Natural killer cell (primary cell): ENCODE data around the gene TMPRSS5. TPM values are rescaled to one million over a fixed set of nuclear protein-coding genes. Genes with fewer than 3 reads are reported as not detected.

Experiments
- ATAC-seq, 3 donors: fragments of 150-1000 bp in 2 of 3; fragments of 200-7000 bp in 1 of 3; cut with Tn5 transposase; 1 replicate in 1 of 3; 2 replicates in 2 of 3; pipeline ENCODE4 v1.10.0; 2021; ENCODE audit warnings: mild to moderate bottlenecking in 2 of 3, moderate library complexity in 2 of 3
- DNase-seq, 2 donors: peaks; one replicate each; pipeline versions ENCODE4 v3.0.0 to v3.0.0-alpha.2; 2013 to 2021; ENCODE audit warnings: mixed read lengths in 1 of 2
- H3K27ac ChIP-seq: one replicate; pipeline ENCODE4 v1.5.1; 2013; ENCODE audit warnings: mild to moderate bottlenecking, low read length
- H3K27me3 ChIP-seq: one replicate; pipeline ENCODE4 v1.6.1; 2013; ENCODE audit warnings: low read length; ENCODE audit not compliant: control insufficient read depth, insufficient read depth
- H3K36me3 ChIP-seq: one replicate; pipeline ENCODE4 v1.6.1; 2013; ENCODE audit warnings: low read length; ENCODE audit not compliant: control insufficient read depth, insufficient read depth
- H3K4me1 ChIP-seq: one replicate; pipeline ENCODE4 v1.6.1; 2013; ENCODE audit warnings: low read length; ENCODE audit not compliant: control insufficient read depth, insufficient read depth
- H3K4me3 ChIP-seq: one replicate; pipeline ENCODE4 v1.5.1; 2013; ENCODE audit warnings: low read length
- H3K9me3 ChIP-seq: one replicate; pipeline ENCODE4 v1.6.1; 2013; ENCODE audit warnings: low read length; ENCODE audit not compliant: control insufficient read depth, insufficient read depth
- H3K27ac Mint-ChIP-seq, 2 donors: one replicate each; pipeline ENCODE4 v1.8.0; 2022; ENCODE audit warnings: mild to moderate bottlenecking in 2 of 2, mixed read lengths in 2 of 2, moderate library complexity in 1 of 2
- H3K27me3 Mint-ChIP-seq, 2 donors: one replicate each; pipeline ENCODE4 v1.8.0; 2022; ENCODE audit warnings: low read depth in 2 of 2, mixed read lengths in 2 of 2
- H3K36me3 Mint-ChIP-seq: one replicate; pipeline ENCODE4 v1.8.0; 2022; ENCODE audit warnings: mixed read lengths
- H3K4me1 Mint-ChIP-seq, 2 donors: one replicate each; pipeline ENCODE4 v1.8.0; 2022; ENCODE audit warnings: mixed read lengths in 2 of 2
- H3K4me3 Mint-ChIP-seq: one replicate; pipeline ENCODE4 v1.8.0; 2022; ENCODE audit warnings: mild to moderate bottlenecking, moderate library complexity, mixed read lengths
- H3K9me3 Mint-ChIP-seq, 2 donors: one replicate each; pipeline ENCODE4 v1.8.0; 2022; ENCODE audit warnings: mixed read lengths in 2 of 2
- WGBS: methylation state at CpG from one replicate; pipeline ENCODE4 v1.1.7; 2013; ENCODE audit warnings: missing lambda C conversion rate; ENCODE audit not compliant: insufficient coverage; 5-methylcytosine and 5-hydroxymethylcytosine counted together
- intact Hi-C: fragments of 100-400 bp; cut with micrococcal nuclease; formaldehyde crosslinking; loops from one replicate; pipeline ENCODE4 v1.14.2; 2022
- total RNA-seq, 4 donors: library from RNA; stranded (reverse); fragments of 120-200 nt in 1 of 4; gene quantifications; one replicate each; pipeline versions ENCODE4 v1.2.3 to v1.2.4, GENCODE V29; 2013 to 2022
- TF ChIP-seq, protein P1 (sequence below): fragments of 200-600 bp; IDR thresholded peaks from one replicate; pipeline ENCODE4 v1.8.0; 2022; ENCODE audit warnings: antibody characterized with exemption

The TMPRSS5 gene
- total RNA-seq, result 1 to 10 TPM in 2 of 3 donors, under 1 TPM in 1; 0.60 to 2.2 (median 1.1) TPM
- 0.43 TPM for total RNA-seq (2013)

DNA sequence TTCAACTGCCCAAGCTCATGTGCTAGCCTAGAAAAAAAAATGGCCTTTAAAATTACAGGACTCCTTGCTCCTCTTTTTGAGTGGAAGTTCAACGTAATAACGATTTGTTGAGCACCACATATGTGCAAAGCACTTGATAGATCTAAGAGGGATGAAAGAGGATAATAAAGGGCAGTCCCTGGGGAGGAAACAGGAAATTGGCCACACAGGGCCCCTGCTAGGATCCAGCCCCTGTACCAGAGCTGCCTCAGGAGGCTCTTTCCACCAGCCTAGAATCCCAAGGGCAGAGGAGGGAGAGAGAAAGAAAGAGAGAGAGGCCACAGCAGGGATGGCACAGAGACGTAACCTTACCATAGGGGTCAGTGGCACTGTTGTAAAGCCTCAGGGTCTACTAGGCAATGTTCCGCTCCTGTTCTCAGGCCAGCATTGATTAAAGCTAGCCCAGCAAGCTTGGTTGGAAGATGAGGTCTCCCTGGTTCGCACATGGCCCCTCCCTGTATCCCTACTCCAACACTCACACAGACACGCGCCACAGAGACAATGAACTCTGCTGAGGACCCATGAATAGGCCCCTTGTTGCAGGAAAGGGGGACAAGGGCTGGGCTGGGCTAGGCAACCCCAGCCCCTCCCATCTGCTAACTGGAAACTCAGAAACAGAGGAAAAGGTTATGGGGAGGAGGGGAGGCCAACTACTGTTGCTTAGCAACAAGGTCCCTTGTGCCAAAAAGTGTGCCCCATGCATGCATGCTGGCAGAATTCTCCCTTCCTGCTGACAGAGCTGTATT is at the start of gene TMPRSS5:
TSS of gene TMPRSS5 (minus strand) at position 438 of the 785 bp plus-strand sequence. CDS start at position 354, 84 bp downstream.
- Histone ChIP-seq H3K4me1 (no peaks in the 10 kb centered on the region), H3K27me3 (no peaks in the 10 kb centered on the region), H3K4me3 (no peak within 1 kb of the TSS), H3K27ac (no peak within 1 kb of the TSS), H3K36me3 (no peaks in the 10 kb centered on the region), H3K9me3 (no peaks in the 10 kb centered on the region)
- Mint-ChIP-seq H3K9me3 (peaks cover 5 to 9% of the 10 kb centered on the region in 2 donors), H3K27me3 (no peaks in the 10 kb centered on the region), H3K36me3 (peaks cover 13% of the 10 kb centered on the region), H3K4me1 (no peaks in the 10 kb centered on the region), H3K4me3 (no peak within 1 kb of the TSS), H3K27ac (no peak within 1 kb of the TSS)
- no peak for ATAC-seq
- TF ChIP-seq, protein P1, sequence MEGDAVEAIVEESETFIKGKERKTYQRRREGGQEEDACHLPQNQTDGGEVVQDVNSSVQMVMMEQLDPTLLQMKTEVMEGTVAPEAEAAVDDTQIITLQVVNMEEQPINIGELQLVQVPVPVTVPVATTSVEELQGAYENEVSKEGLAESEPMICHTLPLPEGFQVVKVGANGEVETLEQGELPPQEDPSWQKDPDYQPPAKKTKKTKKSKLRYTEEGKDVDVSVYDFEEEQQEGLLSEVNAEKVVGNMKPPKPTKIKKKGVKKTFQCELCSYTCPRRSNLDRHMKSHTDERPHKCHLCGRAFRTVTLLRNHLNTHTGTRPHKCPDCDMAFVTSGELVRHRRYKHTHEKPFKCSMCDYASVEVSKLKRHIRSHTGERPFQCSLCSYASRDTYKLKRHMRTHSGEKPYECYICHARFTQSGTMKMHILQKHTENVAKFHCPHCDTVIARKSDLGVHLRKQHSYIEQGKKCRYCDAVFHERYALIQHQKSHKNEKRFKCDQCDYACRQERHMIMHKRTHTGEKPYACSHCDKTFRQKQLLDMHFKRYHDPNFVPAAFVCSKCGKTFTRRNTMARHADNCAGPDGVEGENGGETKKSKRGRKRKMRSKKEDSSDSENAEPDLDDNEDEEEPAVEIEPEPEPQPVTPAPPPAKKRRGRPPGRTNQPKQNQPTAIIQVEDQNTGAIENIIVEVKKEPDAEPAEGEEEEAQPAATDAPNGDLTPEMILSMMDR, result no peak
- intact Hi-C loops, result no loop called here
- DNase-seq, result no peak
- WGBS, result 95% methylated on average over 7 of the region's 7 CpGs

DNA sequence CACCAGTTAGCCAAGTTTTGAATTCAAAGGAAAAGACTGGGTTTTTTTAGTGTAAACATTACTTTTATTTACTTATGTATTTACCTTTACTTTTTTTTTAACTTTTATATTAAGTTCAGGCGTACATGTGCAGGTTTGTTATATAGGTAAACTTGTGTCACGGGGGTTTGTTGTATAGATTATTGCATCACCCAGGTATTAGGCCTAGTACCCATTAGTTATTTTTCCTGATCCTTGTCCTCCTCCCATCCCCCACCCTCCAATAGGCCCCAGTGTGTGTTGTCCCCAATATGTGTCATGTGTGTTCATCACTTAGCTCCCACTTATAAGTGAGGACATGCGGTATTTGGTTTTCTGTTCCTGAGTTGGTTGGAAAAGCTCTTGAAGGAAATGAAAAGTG is 46.8 kb upstream of the TMPRSS5 start:
- H3K27me3 ChIP-seq, result no peaks in the 10 kb centered on the region
- H3K27ac Mint-ChIP-seq, result no peak overlapping the region
- WGBS, result 100% methylated on average over 1 of the region's 3 CpGs
- no peak overlapping the region for H3K27ac ChIP-seq
- H3K9me3 Mint-ChIP-seq, result no peaks in the 10 kb centered on the region
- peaks cover 7% of the 10 kb centered on the region for H3K36me3 Mint-ChIP-seq
- H3K27me3 Mint-ChIP-seq, result no peaks in the 10 kb centered on the region
- ATAC-seq (no peak), DNase-seq (no peak)
- no peaks in the 10 kb centered on the region for H3K4me1 Mint-ChIP-seq
- TF ChIP-seq, protein P1, result no peak
- peaks cover 33% of the 10 kb centered on the region for H3K36me3 ChIP-seq
- H3K4me1 ChIP-seq, result no peaks in the 10 kb centered on the region
- intact Hi-C loops, result no loop called here
- no peak overlapping the region for H3K4me3 ChIP-seq
- H3K4me3 Mint-ChIP-seq, result no peak overlapping the region
- no peaks in the 10 kb centered on the region for H3K9me3 ChIP-seq

DNA sequence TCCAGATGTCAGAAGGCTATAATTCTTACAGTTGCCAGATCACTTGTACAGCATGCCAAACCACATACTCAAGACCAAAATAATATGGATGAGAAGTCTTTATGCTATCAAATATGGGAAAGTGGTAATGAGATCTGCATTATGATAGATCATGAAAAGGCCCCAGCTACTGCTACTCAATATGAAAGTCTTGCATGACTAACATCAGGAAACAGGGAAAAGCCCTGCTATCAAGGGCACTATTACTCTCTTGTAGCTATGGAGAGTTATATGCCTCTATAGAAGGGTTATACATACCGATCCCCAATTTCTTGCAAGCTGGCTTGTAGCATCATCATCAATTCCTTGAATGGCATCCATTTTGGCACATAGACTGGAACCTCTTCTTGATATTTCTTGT is 30.2 kb upstream of the TMPRSS5 start:
- TF ChIP-seq, protein P1, result no peak
- Histone ChIP-seq H3K4me3 (no peak overlapping the region), H3K9me3 (no peaks in the 10 kb centered on the region), H3K4me1 (no peaks in the 10 kb centered on the region), H3K36me3 (peaks cover 61% of the 10 kb centered on the region), H3K27me3 (no peaks in the 10 kb centered on the region), H3K27ac (no peak overlapping the region)
- Mint-ChIP-seq H3K4me1 (no peaks in the 10 kb centered on the region), H3K27me3 (no peaks in the 10 kb centered on the region), H3K4me3 (no peak overlapping the region), H3K36me3 (peaks cover 50% of the 10 kb centered on the region), H3K27ac (no peak overlapping the region), H3K9me3 (no peaks in the 10 kb centered on the region)
- DNase-seq, result no peak
- WGBS, result 92% methylated on average over 1 of the region's 1 CpG
- intact Hi-C loops, result no loop called here
- no peak for ATAC-seq

DNA sequence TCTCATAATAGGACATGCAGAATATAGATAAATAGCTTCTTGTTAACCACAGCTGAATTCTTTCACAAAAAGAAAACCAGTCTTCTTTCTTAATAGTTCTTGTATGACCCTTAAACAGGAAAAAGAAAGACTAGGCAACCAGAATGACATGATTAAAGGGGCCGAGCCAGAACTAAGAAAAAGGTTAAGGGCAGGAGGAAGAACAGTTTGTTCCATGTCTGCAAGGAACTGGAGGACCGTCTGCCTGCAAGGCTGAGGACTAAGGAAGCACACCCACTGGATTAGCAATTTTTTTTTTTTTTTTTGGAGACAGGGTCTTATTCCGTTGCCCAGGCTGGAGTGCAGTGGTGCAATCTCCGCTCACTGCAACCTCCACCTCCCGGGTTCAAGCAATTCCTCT is 26.0 kb upstream of the TMPRSS5 start:
- no peak for DNase-seq
- H3K36me3 ChIP-seq, result peaks cover 27% of the 10 kb centered on the region
- TF ChIP-seq, protein P1, result no peak
- Mint-ChIP-seq H3K4me3 (no peak overlapping the region), H3K9me3 (no peaks in the 10 kb centered on the region), H3K36me3 (peaks cover 22% of the 10 kb centered on the region), H3K27me3 (no peaks in the 10 kb centered on the region), H3K4me1 (no peaks in the 10 kb centered on the region), H3K27ac (no peak overlapping the region)
- no peak overlapping the region for H3K27ac ChIP-seq
- WGBS, result over 99% methylated on average over 5 of the region's 5 CpGs
- H3K4me3 ChIP-seq, result no peak overlapping the region
- no peaks in the 10 kb centered on the region for H3K4me1 ChIP-seq
- no peaks in the 10 kb centered on the region for H3K27me3 ChIP-seq
- intact Hi-C loops, result no loop called here
- no peaks in the 10 kb centered on the region for H3K9me3 ChIP-seq
- no peak for ATAC-seq
